GM21447 (cell line): ENCODE data around the gene GPR63.

Source experiments
- ATAC-seq: cut with Tn5 transposase; IDR thresholded peaks from one replicate; pipeline ENCODE4 v1.9.1; 2021; ENCODE audit not compliant: unreplicated experiment

The GPR63 gene

DNA sequence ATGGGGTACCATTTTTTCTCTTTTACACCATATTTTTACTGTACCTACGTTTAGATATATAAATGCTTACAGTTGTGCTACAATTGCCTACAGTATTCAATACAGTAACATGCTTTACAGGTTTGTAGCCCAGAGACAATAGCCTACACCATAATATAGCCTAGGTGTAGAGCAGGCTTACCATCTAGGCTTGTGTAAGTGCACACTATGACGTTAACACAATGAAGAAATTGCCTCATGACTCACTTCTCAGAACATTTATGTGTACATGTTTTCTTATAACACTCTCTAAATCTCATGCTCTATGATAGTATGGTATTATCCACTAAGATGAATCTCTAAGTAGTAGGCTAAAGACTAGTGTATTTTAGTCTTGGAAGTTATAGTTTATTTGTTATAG lies 13.5 kb downstream of the GPR63 start:
- no peak for ATAC-seq

DNA sequence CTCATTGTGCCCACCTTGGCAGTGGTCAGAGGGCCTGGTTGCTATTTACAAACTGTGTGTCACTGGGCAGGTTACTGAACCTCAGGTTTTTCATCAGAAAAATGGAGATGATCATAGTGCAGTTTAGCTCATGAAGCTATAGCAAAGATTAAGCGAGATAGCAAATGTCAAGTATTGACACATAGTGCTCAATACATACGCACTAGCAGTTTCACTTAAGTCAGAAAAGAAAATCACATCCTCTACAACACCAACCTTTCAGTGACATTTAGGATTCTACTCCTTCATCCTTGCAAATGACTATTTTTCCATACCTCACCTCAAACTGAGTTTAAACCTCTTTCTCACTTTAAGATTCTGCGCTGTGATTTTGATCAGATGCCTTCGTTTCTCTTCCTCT lies 16.2 kb downstream of the GPR63 start:
- ATAC-seq = no peak

DNA sequence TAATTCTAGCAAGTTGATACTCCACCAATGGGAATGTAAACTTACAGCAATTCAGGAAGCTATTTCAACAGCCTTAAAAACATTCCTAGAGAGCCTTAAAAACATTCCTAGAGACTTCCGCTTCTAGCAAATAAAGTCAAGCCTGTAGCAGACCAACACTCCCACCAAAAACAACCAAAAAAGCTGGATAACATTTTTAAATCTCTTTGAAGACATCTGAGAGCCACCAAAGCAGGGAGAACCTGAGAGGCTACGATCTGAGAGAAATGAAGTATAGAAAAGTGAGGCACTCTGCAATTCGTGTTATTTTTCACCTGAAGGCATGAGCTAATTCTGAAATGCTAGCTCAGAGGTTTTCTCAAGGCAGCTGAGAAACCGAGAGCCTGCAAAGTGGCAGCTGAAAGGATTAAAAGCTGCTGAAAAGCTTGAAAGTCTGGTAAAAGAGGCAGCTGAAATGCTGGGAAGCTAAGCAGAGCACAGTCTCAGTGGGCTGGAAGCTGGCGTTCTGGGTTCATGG lies 20.9 kb downstream of the GPR63 start:
- no peak for ATAC-seq

DNA sequence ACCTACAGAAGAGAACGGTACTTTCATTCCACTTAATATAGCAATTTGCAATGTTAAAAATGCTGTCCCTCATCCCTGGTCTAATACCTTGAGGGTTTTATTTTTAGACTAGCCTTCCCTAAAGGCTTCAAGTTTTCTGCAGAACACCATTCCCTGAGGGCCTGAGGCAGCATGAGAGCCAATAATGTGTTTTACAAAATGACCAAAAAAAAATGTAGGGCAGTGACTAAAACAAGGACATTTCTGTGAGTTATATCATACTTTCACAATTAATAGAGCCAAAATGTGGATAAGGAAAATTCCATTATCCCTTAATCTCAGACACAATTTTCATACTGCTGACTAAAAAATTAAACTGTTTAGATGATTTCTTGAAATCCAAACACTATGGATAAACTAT lies 22.7 kb downstream of the GPR63 start:
- no peak for ATAC-seq

DNA sequence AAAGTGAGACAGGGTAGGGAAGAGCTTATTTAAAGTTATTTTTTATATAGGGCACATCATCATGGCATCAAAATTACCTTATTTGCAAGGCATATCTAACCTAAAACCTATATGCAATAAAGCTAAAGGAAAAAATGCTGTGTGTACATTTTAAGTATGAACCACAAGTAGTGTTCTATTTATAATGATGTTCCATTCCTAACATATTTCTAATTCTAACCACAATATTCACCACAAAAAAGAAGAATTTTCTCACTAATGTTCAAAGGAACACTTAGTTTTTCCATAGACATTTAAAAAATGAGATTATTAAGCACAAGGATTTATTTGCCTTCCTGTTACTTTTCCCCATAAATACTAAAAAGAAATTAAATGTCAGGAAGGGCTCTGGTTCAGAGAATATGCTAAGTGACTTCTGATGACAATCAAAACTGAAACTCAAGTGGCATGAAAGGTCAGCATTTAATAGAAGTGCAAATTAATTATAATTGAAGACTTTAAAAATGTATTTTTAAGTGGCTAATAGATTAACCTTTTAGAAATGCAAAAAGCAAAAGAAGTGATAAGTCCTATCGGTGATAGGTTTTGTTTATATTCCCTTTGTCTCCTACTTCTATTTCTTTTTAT lies 25.1 kb downstream of the GPR63 start:
- peak; percentile 46 for ATAC-seq

DNA sequence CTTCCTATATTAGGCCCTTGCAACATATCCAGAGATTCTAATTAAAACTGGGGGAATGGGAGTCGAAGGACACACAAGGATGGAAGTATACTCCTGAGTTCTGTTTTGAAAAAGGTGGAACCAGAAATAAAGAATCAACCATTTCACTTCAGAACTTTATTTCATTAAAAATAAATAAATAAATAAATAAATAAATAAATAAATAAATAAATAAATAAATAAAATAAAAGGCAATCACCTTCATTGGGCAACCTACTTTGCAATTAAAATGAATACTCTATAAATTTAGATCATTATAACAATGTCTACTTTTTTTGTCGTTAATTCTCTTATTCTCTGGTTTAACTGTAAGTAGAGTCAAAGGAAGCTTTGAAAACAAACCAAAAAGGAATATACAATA lies 25.6 kb downstream of the GPR63 start:
- no peak for ATAC-seq

DNA sequence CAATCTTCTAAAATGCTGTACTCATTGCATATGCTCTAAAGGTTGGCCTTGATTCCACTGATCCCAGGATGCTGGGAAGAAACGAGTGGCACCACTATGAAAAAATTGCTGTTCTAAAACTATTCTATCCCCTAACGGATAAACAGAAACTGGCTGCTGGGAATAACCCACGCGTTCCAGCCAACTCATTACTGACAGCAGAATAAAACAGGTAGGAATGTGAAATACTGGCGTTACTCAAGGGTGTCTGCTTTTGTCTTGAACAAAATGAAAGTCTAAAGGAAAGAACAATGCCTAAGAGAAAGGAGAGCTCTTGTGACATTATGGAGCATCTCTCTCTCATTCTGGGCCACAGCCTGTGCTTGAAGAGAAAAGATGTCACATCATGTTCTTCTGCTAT lies 26.1 kb downstream of the GPR63 start:
- ATAC-seq = no peak

DNA sequence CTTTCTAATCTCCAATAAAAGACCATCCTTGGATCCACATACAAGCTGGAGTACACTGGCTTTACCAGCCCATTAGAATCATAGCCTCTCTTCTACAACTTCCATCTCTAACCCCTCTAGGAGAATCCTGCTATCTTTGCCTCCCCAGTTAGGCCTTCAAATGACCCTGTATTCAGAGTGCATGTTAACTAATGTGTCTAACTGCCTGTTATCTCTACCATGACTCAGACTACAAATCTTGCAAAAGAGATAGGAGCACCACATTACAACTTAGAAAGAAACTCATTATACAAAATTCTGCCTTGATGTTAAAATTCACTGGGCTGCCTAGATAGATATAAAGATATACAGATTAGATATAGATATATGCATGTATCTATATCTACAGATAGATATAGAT lies 28.2 kb downstream of the GPR63 start:
- no peak for ATAC-seq

DNA sequence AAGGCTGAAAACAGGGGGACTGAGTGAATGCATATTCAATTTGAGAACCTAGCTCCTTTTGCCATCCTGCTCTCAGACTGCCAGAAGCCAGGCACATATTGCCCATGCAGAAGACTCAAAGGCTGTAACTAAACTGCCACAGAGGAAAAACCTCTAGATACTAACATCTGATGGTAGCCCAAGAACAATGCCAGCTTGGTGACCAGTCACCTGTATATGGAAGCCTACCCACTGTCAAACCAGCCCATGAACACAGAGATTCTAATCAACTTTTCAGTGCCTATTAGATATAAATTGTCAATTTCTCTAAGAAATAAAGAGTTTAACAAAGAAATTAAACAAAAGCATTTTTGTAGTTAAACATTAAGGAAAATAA lies 34.2 kb downstream of the GPR63 start:
- no peak for ATAC-seq

DNA sequence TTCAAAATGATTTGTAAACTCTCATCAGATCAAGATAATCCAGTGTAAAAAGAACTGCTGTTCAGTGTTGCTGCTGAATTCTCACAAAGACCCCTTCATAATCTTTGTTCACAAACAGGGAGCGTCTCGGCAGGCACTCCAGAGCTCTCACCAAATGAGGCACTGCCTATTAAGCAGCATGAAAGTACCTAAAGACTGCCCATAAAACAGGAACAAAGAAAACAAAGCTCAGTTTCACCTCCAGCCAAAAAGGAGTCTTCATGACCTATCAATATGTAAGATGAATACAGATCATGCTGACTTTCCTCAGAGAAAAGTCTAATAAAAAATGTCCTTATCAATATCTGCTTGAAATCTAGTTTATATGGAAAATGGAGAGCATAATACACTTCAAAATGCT lies 41.8 kb downstream of the GPR63 start:
- ATAC-seq = peak; percentile 100

DNA sequence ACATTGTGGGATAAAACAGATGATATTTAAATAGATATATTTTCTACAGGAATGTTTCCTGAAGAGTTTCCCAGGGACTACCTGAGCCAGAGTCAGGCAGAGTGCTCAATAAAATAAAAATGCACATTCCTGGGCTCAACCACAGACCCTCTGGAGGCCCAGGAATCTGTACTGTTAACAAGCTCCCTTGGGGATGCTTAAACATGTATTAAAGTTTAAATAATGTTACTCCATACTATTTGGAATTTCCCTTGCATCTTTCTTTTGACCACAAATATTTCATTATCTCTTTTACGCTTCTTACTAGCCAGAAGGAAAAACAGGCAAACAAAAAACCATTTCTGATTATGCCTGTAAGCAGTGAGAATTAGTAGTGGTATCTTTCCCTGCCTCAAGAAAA lies 42.3 kb downstream of the GPR63 start:
- peak; percentile 24 for ATAC-seq

DNA sequence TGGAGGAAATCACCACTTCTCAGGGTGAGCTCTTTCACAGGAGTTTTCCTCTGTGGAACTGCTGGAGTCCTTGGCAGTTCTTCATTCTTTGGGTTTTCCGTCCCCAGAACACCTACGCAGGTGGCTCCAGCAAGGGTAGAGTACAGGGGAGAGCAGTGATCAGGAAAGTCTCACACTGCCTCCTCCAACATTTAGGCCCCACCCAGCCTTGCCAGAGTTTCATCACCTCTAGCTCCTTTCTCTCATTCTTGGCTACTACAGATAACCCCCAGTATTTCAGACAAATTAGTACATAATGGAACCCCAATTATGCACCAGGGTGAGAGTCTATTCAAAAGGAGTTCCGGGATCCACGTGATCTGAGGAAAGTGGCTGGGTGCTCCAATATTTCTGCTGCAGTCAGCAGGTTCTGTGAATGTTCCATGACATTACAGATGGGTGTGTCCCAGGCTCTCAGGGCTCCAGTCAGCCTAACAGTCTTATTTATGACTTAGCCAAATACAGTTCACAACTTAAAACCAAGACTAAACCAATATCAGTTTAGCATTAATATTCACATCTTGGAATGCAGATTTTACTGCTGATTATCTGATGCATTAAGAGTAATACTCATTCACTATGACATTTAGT lies 44.6 kb downstream of the GPR63 start:
- no peak for ATAC-seq

DNA sequence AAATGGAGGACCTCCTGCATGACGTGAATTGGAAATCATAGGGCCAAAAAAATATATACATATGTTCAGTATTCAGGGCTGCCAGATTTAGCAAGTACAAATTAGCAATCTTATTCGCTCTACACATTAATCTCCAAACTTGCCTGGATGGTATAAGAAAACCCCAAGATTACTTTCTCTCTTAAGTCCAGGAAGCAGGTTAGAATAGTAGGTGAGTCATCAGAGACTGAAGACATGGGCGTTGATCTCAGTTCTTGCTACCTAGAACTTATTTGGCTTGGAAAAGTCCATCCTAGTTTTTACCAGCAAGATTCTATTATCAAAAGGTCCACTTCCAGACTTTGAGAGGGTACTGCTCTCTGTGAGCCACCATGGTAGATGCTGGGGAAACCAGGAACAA lies 47.4 kb downstream of the GPR63 start:
- no peak for ATAC-seq

DNA sequence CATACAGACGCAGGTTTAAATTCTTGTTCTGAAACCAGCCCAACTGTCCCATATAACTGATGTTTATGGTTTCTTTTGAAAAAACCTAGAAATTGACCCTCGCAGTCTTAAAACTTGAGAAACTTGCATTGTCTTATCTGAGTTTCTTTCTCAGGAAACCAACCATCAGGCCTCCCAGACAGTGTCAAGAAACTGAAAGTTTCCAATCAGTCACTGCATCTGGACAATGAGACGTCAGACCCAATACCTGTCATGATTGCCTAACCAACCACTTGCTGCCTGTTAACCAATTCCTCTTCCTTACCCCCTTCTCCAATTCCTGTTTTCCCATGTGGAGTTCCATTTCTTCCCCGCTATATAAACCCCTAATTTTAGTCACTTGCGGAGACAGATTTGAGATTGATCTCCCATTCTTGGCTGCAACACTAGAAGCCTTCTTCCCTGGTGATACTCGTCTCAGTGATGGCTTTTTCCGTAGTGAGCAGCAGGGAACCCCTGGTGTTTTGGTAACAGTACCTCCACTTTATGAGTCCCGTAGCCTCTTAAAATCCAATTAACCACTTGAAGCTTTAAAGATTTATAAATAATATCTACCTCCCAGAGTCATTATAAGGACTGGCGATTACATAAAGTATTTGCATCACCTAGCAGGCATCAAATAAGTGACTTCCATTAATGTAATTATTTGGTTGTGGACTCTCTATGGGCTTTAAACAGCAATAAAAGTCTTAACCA lies 49.3 kb downstream of the GPR63 start:
- no peak for ATAC-seq

DNA sequence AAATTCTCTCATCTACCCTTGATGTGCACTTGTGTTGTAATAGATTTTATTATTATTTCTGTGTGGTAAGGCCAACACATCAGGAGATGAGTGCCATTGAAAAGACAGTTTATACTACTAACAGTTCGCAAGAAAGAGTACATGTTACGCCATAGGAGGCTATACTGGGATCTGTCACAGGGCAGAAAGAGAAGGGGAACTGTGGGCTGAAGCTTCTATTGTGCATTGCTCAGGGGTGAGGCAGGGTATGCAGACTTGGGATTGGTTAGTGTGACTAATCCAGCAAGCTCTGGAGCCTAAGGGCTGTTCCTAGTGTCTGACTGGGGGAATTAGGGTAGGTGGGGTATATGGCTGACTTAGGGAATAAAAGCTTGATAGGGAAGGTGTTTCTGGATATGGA lies 50.9 kb downstream of the GPR63 start:
- no peak for ATAC-seq

DNA sequence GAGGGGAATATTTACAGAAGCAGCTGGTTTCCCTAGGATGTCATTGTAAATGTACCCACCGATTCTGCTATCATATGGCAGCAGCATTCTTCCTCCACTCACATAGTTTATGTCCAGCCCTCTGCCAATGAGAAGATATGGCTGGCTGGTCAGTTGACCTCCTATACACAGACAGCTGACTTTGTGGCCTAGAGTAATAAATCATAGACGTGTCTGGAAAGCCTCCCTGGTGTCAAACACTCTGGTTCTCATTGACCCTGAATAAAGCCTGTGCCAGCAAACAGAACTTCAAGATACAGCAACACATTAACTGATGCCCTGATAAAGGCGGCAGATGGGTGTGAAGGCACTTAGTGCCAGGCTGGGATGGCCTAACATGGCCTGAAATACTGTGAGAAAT lies 52.6 kb downstream of the GPR63 start:
- ATAC-seq = no peak

DNA sequence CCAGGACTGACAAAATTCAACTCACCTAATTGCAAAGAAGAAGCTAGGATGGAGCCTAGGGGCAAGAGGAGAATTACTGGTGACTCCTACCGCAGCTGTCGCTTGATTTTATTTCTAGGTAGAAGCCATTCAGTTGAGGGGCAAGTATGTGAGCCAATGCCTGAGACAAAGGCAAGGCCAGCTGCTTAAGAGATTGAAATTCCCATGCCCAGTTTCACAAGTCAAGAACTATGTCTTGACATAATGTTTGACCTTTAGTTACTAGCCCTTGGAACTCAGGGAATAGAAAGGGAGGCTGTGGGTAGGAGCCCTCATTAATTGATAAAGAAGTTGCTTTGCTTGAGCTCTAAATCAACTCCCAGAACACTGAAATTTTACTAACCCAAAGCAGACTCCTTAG lies 54.0 kb downstream of the GPR63 start:
- no peak for ATAC-seq

DNA sequence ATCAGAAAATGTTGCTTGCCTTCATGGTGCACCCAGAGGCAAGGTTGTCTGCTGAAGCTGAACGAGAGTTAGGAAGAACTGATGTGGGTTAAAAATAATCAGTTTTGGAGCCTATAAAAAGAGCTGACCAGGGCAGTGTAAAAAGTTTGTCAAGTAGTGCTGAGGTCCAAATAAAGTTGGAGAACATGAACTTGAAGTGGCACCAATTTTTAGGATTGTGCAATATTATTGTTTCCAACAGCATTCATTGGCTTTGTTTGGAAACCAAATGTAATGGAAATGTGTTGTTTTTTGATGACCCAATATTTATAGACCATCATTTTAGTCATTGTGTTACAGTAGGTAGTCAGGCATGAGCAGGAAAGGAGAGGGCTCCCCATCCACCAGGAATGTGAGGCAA lies 55.7 kb downstream of the GPR63 start:
- ATAC-seq = no peak

DNA sequence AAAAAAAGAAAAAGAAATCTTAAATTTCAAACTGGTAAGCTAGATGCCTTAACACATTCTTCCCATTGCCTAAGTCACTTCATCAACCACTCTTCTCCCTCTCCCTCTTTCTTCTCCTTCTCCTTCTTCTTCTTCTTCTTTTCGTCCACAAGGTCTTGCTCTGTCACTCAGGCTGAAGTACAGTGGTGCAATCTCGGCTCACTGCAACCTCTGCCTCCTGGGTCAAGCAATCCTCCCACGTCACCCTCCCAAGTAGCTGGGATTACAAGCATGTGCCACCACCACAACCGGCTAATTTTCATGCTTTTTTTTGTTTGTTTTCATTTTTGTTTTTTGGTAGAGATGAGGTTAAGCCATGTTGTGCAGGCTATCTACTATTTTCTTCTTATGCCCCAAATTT lies 60.2 kb downstream of the GPR63 start:
- ATAC-seq = no peak

DNA sequence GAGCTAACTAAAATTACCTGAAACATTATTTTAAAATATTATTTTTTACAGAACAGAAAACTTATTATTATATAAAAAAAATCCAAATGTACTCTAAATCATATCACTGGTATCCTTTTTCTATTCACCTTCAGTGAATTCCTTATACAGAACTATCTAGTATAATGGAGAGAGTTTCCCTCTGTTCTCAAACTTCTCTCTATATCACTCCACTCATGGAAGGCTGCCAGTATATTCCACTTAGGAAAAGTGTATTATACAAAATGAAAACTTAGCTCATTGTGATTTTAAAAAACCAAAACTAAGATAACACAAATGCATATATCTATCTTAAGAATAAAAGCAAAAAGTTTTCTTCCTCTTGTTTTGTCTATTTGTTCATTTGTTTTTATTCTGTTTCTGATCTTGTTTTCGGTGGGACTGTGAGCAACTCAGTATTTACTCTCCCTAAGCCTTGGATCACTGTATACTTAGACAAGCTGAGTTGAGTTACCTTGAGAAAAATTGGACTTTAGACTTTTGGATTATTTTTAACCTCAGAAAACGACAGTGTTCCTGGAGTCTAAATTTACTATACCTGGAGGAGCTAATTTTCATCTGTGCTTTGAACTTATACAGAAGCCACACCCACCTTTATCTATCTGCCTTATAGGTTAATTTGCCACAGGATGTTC lies 61.4 kb downstream of the GPR63 start:
- no peak for ATAC-seq

DNA sequence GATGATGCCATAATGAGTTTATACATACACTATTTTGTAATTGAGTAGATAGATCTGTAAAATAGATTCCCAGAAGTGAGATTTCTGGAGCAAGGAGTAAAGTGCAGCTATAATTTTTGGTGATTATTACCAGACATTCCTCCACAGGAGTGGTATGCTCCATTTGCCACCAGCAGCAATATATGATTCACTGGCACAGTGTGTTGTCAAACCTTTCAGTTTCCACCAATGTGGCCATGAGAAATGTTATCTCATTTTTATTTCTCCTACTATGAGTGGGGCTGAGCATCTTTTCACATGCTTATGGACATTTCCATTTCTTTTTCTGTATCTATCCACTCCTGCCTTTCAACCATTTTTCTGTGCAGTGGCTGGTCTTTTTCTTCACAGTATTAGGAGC lies 70.5 kb downstream of the GPR63 start:
- ATAC-seq = no peak

DNA sequence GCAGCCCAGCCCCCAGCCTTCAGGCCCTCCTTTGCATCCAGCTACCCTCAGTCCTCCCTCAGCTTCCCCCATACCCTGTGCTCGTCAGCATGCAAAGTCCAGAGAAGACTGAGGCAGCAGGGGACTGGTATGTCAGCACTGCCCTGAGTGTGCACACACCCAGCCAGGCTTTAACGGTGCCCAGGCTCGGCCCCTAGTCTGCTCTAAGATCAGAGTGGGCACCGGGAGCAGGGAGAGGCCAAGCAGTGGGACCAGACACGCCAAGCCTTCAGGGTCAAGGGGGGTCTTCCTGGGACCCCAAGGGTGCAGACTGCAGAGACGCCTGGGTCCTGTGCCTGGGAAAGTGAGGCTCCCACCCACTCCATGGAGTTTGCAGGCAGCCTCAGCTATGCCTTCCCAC lies 74.7 kb downstream of the GPR63 start:
- no peak for ATAC-seq
